H1 (cell line): ENCODE measurements around the gene RIBC1. TPM values are rescaled to one million over a fixed set of nuclear protein-coding genes. Genes with fewer than 3 reads are reported as not detected.

Experiments
- CTCF ChIA-PET: fragments of 300-600 bp; sonication (Branson Sonifier 250); formaldehyde crosslinking; loops from one replicate; lab custom pipeline; 2021; ENCODE audit not compliant: partially characterized antibody; lab: Charles Lee
- POLR2A ChIA-PET: fragments of 300-600 bp; sonication (Branson Sonifier 250); formaldehyde crosslinking; loops from one replicate; lab custom pipeline; 2021; ENCODE audit warnings: inconsistent platforms; ENCODE audit not compliant: partially characterized antibody; lab: Charles Lee
- DNase-seq, 2 experiments: peaks; one replicate each; pipeline versions ENCODE4 v3.0.0 to v3.0.0-alpha.2; 2010 to 2022; ENCODE audit warnings: low spot score in 2 of 2, low read depth in 1 of 2, mixed read lengths in 1 of 2
- FAIRE-seq: peaks from 2 replicates; lab custom pipeline; 2011; peaks lifted over from hg19 to GRCh38; lab: Jason Lieb, UNC
- H2AFZ ChIP-seq: 2 replicates; pipeline ENCODE4 v1.8.1; 2012; ENCODE audit warnings: low read length, inconsistent platforms
- H2AK5ac ChIP-seq: 2 replicates; pipeline ENCODE4 v1.6.1; 2013; ENCODE audit warnings: low read depth, low read length
- H2BK120ac ChIP-seq: replicated peaks from 2 replicates; pipeline ENCODE3; 2013; ENCODE audit warnings: low read depth, low read length, inconsistent platforms
- H2BK12ac ChIP-seq: 2 replicates; pipeline ENCODE4 v1.6.1; 2013; ENCODE audit warnings: low read depth, low read length
- H2BK15ac ChIP-seq: 2 replicates; pipeline ENCODE4 v1.6.1; 2013; ENCODE audit warnings: low read length
- H2BK20ac ChIP-seq: 2 replicates; pipeline ENCODE4 v1.6.1; 2013; ENCODE audit warnings: low read length
- H2BK5ac ChIP-seq: 2 replicates; pipeline ENCODE4 v1.6.1; 2013; ENCODE audit warnings: low read depth, low read length
- H3K14ac ChIP-seq: 2 replicates; pipeline ENCODE4 v1.6.1; 2013; ENCODE audit warnings: inconsistent platforms; ENCODE audit not compliant: insufficient read length
- H3K18ac ChIP-seq: 2 replicates; pipeline ENCODE4 v1.6.1; 2013; ENCODE audit warnings: low read length; ENCODE audit errors: extremely low read depth
- H3K23ac ChIP-seq: 2 replicates; pipeline ENCODE4 v1.6.1; 2013; ENCODE audit warnings: inconsistent platforms; ENCODE audit not compliant: insufficient read length
- H3K23me2 ChIP-seq: 2 replicates; pipeline ENCODE4 v1.6.1; 2013; ENCODE audit warnings: low read depth, low read length
- H3K27ac ChIP-seq: 2 replicates; pipeline ENCODE4 v1.6.1; 2011; ENCODE audit warnings: low read depth, low read length, inconsistent platforms
- H3K27me3 ChIP-seq, 4 experiments: replicated peaks in 1 of 4; 1 replicate in 1 of 4; 2 replicates in 3 of 4; pipeline versions ENCODE4 v1.6.1 to v1.8.1; 2011 to 2013; ENCODE audit warnings: low read length in 3 of 4, mild to moderate bottlenecking in 3 of 4, inconsistent platforms in 2 of 4, mixed read lengths in 2 of 4, moderate library complexity in 1 of 4; ENCODE audit not compliant: control insufficient read depth in 3 of 4, insufficient read depth in 3 of 4; ENCODE audit errors: extremely low read depth in 1 of 4
- H3K36me3 ChIP-seq, 4 experiments: 2 replicates each; pipeline versions ENCODE4 v1.6.1 to v1.8.1; 2011 to 2013; ENCODE audit warnings: mild to moderate bottlenecking in 4 of 4, low read length in 3 of 4, moderate library complexity in 2 of 4, control low read depth in 1 of 4, inconsistent platforms in 1 of 4; ENCODE audit not compliant: insufficient read depth in 4 of 4, control insufficient read depth in 2 of 4
- H3K4ac ChIP-seq: replicated peaks from 2 replicates; pipeline ENCODE3; 2013; ENCODE audit warnings: low read length, low read depth, mixed read lengths, inconsistent platforms; ENCODE audit not compliant: insufficient read length
- H3K4me1 ChIP-seq, 4 experiments: replicated peaks in 1 of 4; 1 replicate in 1 of 4; 2 replicates in 3 of 4; pipeline versions ENCODE4 v1.6.1 to v1.8.1; 2011 to 2013; ENCODE audit warnings: low read length in 3 of 4, inconsistent platforms in 2 of 4, mixed read lengths in 1 of 4; ENCODE audit not compliant: insufficient read depth in 4 of 4, control insufficient read depth in 3 of 4
- H3K4me2 ChIP-seq, 2 experiments: 2 replicates each; pipeline versions ENCODE4 v1.6.1 to v1.8.1; 2011 to 2013; ENCODE audit warnings: low read depth in 2 of 2, low read length in 2 of 2, control low read depth in 1 of 2, inconsistent platforms in 1 of 2, mild to moderate bottlenecking in 1 of 2; ENCODE audit not compliant: insufficient read depth in 1 of 2
- H3K4me3 ChIP-seq, 4 experiments: fragments of 200-600, 300-600 bp in 1 of 4; sonication (generic), shearing (Covaris generic), sonication (Bioruptor Twin) in 1 of 4; 2 replicates each; pipeline versions ENCODE4 v1.5.1 to v1.8.1; 2011 to 2016; ENCODE audit warnings: low read length in 4 of 4, low read depth in 3 of 4, control low read depth in 2 of 4, inconsistent platforms in 2 of 4, mild to moderate bottlenecking in 2 of 4, mixed read lengths in 1 of 4, moderate library complexity in 1 of 4; ENCODE audit not compliant: insufficient read depth in 2 of 4; ENCODE audit errors: extremely low read depth in 1 of 4
- H3K56ac ChIP-seq: replicated peaks from 2 replicates; pipeline ENCODE3; 2013; ENCODE audit warnings: low read depth, mild to moderate bottlenecking, mixed read lengths, low read length, inconsistent platforms; ENCODE audit not compliant: insufficient read length
- H3K79me1 ChIP-seq: 2 replicates; pipeline ENCODE4 v1.6.1; 2013; ENCODE audit warnings: low read depth, low read length, control low read depth
- H3K79me2 ChIP-seq, 2 experiments: 2 replicates each; pipeline versions ENCODE4 v1.6.1 to v1.8.1; 2012 to 2013; ENCODE audit warnings: low read length in 2 of 2, mild to moderate bottlenecking in 2 of 2, inconsistent platforms in 1 of 2; ENCODE audit not compliant: insufficient read depth in 2 of 2, control insufficient read depth in 1 of 2
- H3K9ac ChIP-seq, 4 experiments: replicated peaks in 1 of 4; 1 replicate in 1 of 4; 2 replicates in 3 of 4; pipeline versions ENCODE4 v1.6.1 to v1.8.1; 2011 to 2013; ENCODE audit warnings: low read depth in 3 of 4, low read length in 3 of 4, control low read depth in 2 of 4, mild to moderate bottlenecking in 2 of 4, moderate library complexity in 2 of 4, inconsistent platforms in 1 of 4; ENCODE audit errors: extremely low read depth in 1 of 4
- H3K9me3 ChIP-seq, 2 experiments: 2 replicates each; pipeline versions ENCODE4 v1.6.1 to v1.8.1; 2012 to 2013; ENCODE audit warnings: mild to moderate bottlenecking in 2 of 2, moderate library complexity in 2 of 2, control low read depth in 1 of 2, inconsistent platforms in 1 of 2, low read depth in 1 of 2, low read length in 1 of 2, mixed read lengths in 1 of 2; ENCODE audit not compliant: insufficient read depth in 2 of 2
- H4K20me1 ChIP-seq, 2 experiments: replicated peaks in 1 of 2; 2 replicates each; pipeline versions ENCODE3 to v1.8.1; 2011 to 2013; ENCODE audit warnings: inconsistent platforms in 2 of 2, low read length in 2 of 2, mild to moderate bottlenecking in 1 of 2; ENCODE audit not compliant: insufficient read depth in 2 of 2, control insufficient read depth in 1 of 2
- H4K5ac ChIP-seq: 2 replicates; pipeline ENCODE4 v1.6.1; 2013; ENCODE audit warnings: low read length, low read depth, mixed read lengths, inconsistent platforms; ENCODE audit not compliant: insufficient read length
- H4K8ac ChIP-seq: 2 replicates; pipeline ENCODE4 v1.8.0; 2013; ENCODE audit warnings: mild to moderate bottlenecking, moderate library complexity, low read length, inconsistent platforms; ENCODE audit not compliant: insufficient read depth; ENCODE audit errors: extremely low read depth
- H4K91ac ChIP-seq: replicated peaks from 2 replicates; pipeline ENCODE3; 2013; ENCODE audit warnings: low read length, mixed read lengths, inconsistent platforms; ENCODE audit not compliant: insufficient read length
- BCL11A ChIP-seq, 2 experiments: IDR thresholded peaks; one replicate each; pipeline ENCODE4 v1.6.1; 2011; ENCODE audit warnings: low read depth in 2 of 2, low read length in 2 of 2, mild to moderate bottlenecking in 2 of 2
- CHD2 ChIP-seq: IDR thresholded peaks from 2 replicates; pipeline ENCODE4 v1.6.1; 2012; ENCODE audit warnings: low read length, improper control_type of control experiment
- POLR2AphosphoS5 ChIP-seq: IDR thresholded peaks from 2 replicates; pipeline ENCODE4 v1.6.1; 2011; ENCODE audit warnings: low read depth, low read length
- TBP ChIP-seq: IDR thresholded peaks from 2 replicates; pipeline ENCODE4 v1.6.1; 2011; ENCODE audit warnings: low read depth, low read length, improper control_type of control experiment
- YY1 ChIP-seq: IDR thresholded peaks from 2 replicates; pipeline ENCODE4 v1.6.1; 2011; ENCODE audit warnings: low read depth, mild to moderate bottlenecking, low read length
- whole genome bisulfite sequencing, 2 experiments: shearing (Covaris generic) in 1 of 2; methylation state at CpG; one replicate each; pipeline versions ENCODE4 v1.1.6 to v1.1.7; 2013 to 2015; ENCODE audit warnings: low lambda C conversion rate in 2 of 2, mixed read lengths in 2 of 2, inconsistent platforms in 1 of 2, low coverage in 1 of 2, missing lambda C conversion rate in 1 of 2; ENCODE audit not compliant: insufficient replicate concordance in 2 of 2, insufficient coverage in 1 of 2, insufficient read length in 1 of 2; ENCODE audit errors: extremely low coverage in 1 of 2, missing lambda C conversion rate in 1 of 2; 5-methylcytosine and 5-hydroxymethylcytosine counted together
- polyA plus RNA-seq, 7 experiments: library from polyadenylated mRNA; depleted of rRNA in 3 of 7; stranded (reverse) in 5 of 7; unstranded in 2 of 7; fragments of >200 nt in 5 of 7; fragments of 200-250 nt in 2 of 7; gene quantifications; 1 replicate in 5 of 7; 2 replicates in 1 of 7; 4 replicates in 1 of 7; pipeline versions ENCODE4 v1.2.1 to v1.2.3, GENCODE V29; 2011 to 2013; ENCODE audit warnings: missing spikeins in 2 of 7, mixed read lengths in 2 of 7
- total RNA-seq: library from RNA; stranded (reverse); fragmentation: NEBNext Ultra II Directional; extraction: Animal tissue kit (Norgen Biotek cat#: 25700); gene quantifications from 2 replicates; pipeline ENCODE4 v1.2.1, GENCODE V29; 2021

Gene RIBC1
- total and polyA plus RNA-seq, 2 of the 8 experiments (the other 6 are each of a cell fraction or from before 2014, with no cell fraction given) = 0.41 to 0.97 TPM

DNA sequence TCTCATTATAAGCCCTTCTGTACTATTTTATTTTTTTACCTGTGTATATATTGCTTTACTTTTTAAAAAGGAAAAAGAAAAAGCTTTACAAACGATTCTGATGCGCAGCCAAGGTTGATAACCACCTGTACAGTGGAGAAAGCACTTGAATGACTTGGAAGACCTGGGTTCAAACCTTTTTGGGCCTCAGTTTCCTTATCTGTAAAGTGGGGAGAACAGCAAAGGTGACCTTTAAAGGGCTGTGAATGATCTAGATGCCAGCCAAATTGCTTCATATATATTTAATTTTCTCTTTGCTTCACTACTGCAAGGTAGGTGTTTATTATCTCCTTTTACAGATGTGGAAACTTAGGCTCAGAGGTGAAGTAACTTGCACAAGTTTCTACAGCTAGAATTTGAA lies 45.2 kb upstream of the RIBC1 start:
- WGBS, 2 experiments = 100% methylated on average over 1 of the region's 2 CpGs; no CpG with 5 or more reads in 1 of the 2 experiments
- no peak overlapping the region for H3K4ac ChIP-seq
- no peaks in the 10 kb centered on the region for H3K23me2 ChIP-seq
- no peak overlapping the region for H3K18ac ChIP-seq
- peaks cover 0 to 1% of the 10 kb centered on the region in 2 experiments for H4K20me1 ChIP-seq
- no peaks in the 10 kb centered on the region for H3K4me1 ChIP-seq
- H3K27ac ChIP-seq = no peak overlapping the region
- no peak overlapping the region for H3K23ac ChIP-seq
- FAIRE-seq (no peak), DNase-seq (no peak)
- H3K56ac ChIP-seq = no peak overlapping the region
- no peak overlapping the region for H3K9ac ChIP-seq
- H4K5ac ChIP-seq = no peak overlapping the region
- H3K36me3 ChIP-seq = peaks cover 8 to 34% (median 23%) of the 10 kb centered on the region in 4 experiments; a peak in 6 of 8 replicates
- POLR2A ChIA-PET = interaction anchor here (2.4 kb wide), 1 partner anchor 45 kb away, joined by 5 read pairs; the partner anchor contains the start of genes RIBC1 and SMC1A
- no peaks in the 10 kb centered on the region for H3K79me1 ChIP-seq
- H2BK15ac ChIP-seq = no peak overlapping the region
- H3K79me2 ChIP-seq = no peaks in the 10 kb centered on the region
- no peak overlapping the region for H4K91ac ChIP-seq
- no peaks in the 10 kb centered on the region for H3K27me3 ChIP-seq
- no peak overlapping the region for H4K8ac ChIP-seq
- H2AFZ ChIP-seq = no peak overlapping the region
- H2BK12ac ChIP-seq = no peak overlapping the region
- no peak overlapping the region for H3K14ac ChIP-seq
- no peak overlapping the region for H2AK5ac ChIP-seq
- TF ChIP-seq BCL11A (IDR thresholded peaks at IDR 0.05; ENCODE audit: low read depth in 2 of 2, low read length in 2 of 2) = no peak
- no peak for TF ChIP-seq POLR2AphosphoS5
- TF ChIP-seq YY1 = no peak
- no peak for TF ChIP-seq TBP
- no peak for TF ChIP-seq CHD2
- TF ChIP-seq, all 59 proteins: peak for 0
- H2BK20ac ChIP-seq = no peak overlapping the region
- no peak overlapping the region for H2BK5ac ChIP-seq
- CTCF ChIA-PET = interaction anchor here (1.5 to 4.6 kb wide), 2 partner anchors 56 to 63 kb away, joined by 3 to 31 read pairs; no protein-coding TSS in a partner anchor
- no peaks in the 10 kb centered on the region for H3K9me3 ChIP-seq
- H3K4me2 ChIP-seq = no peak overlapping the region
- no peak overlapping the region for H3K4me3 ChIP-seq
- H2BK120ac ChIP-seq = no peak overlapping the region
